Ishikawa (cell line): ENCODE results near the gene SETSIP.

Experiments
- CEBPB ChIP-seq: IDR thresholded peaks from 2 replicates; pipeline ENCODE4 v1.6.1; 2012
- CREB1 ChIP-seq: IDR thresholded peaks from 2 replicates; pipeline ENCODE4 v1.6.1; 2012; ENCODE audit warnings: low read depth
- EGR1 ChIP-seq: IDR thresholded peaks from 2 replicates; pipeline ENCODE4 v1.6.1; 2012
- EP300 ChIP-seq: IDR thresholded peaks from 2 replicates; pipeline ENCODE4 v1.6.1; 2012; ENCODE audit warnings: borderline replicate concordance
- FOXM1 ChIP-seq: IDR thresholded peaks from 2 replicates; pipeline ENCODE4 v1.6.1; 2012; ENCODE audit warnings: low read depth, borderline replicate concordance
- NFIC ChIP-seq: IDR thresholded peaks from 2 replicates; pipeline ENCODE4 v1.6.1; 2012
- RAD21 ChIP-seq: IDR thresholded peaks from 2 replicates; pipeline ENCODE4 v1.6.1; 2012; ENCODE audit warnings: low read depth
- TAF1 ChIP-seq: IDR thresholded peaks from 2 replicates; pipeline ENCODE4 v1.6.1; 2012; ENCODE audit warnings: low read depth, mild to moderate bottlenecking
- TCF12 ChIP-seq: IDR thresholded peaks from 2 replicates; pipeline ENCODE4 v1.6.1; 2012; ENCODE audit warnings: low read depth
- TEAD4 ChIP-seq: IDR thresholded peaks from 2 replicates; pipeline ENCODE4 v1.6.1; 2012
- YY1 ChIP-seq: IDR thresholded peaks from 2 replicates; pipeline ENCODE4 v1.6.1; 2012; ENCODE audit warnings: low read depth
- ZBTB7A ChIP-seq: IDR thresholded peaks from 2 replicates; pipeline ENCODE4 v1.6.1; 2012; ENCODE audit warnings: low read depth
- TF ChIP-seq, protein P1 (sequence below): IDR thresholded peaks from 2 replicates; pipeline ENCODE4 v1.6.1; 2012
- TF ChIP-seq, protein P2 (sequence below): IDR thresholded peaks from 2 replicates; pipeline ENCODE4 v1.6.1; 2012; ENCODE audit warnings: low read depth, mild to moderate bottlenecking
- TF ChIP-seq, protein P3 (sequence below): IDR thresholded peaks from 2 replicates; pipeline ENCODE4 v1.6.1; 2012

The SETSIP gene

DNA sequence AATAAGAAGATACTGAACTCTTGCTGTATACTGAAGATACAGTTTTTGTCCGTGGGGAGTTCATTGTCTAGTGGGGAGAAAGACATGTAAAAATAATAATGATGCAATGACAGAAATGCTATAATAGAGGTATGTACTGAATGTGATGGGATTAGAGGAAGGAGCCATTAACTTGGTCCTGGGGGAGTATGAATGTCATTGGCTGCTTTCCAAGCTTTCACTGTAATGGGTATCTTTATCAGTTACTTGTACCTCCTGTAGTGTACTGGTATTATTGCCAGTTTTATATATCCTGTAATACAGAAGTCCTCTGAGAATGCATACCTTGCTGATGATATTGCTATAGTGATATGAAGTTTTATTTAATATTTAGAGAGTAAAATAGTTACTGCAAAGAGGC is 12.3 kb upstream of the SETSIP start:
- TF ChIP-seq TCF12 (no peak), TAF1 (no peak), FOXM1 (no peak), ZBTB7A (no peak), CREB1 (no peak), YY1 (no peak), NFIC (no peak)
- TF ChIP-seq, protein P1, sequence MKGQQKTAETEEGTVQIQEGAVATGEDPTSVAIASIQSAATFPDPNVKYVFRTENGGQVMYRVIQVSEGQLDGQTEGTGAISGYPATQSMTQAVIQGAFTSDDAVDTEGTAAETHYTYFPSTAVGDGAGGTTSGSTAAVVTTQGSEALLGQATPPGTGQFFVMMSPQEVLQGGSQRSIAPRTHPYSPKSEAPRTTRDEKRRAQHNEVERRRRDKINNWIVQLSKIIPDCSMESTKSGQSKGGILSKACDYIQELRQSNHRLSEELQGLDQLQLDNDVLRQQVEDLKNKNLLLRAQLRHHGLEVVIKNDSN, result no peak
- TF ChIP-seq, protein P2, sequence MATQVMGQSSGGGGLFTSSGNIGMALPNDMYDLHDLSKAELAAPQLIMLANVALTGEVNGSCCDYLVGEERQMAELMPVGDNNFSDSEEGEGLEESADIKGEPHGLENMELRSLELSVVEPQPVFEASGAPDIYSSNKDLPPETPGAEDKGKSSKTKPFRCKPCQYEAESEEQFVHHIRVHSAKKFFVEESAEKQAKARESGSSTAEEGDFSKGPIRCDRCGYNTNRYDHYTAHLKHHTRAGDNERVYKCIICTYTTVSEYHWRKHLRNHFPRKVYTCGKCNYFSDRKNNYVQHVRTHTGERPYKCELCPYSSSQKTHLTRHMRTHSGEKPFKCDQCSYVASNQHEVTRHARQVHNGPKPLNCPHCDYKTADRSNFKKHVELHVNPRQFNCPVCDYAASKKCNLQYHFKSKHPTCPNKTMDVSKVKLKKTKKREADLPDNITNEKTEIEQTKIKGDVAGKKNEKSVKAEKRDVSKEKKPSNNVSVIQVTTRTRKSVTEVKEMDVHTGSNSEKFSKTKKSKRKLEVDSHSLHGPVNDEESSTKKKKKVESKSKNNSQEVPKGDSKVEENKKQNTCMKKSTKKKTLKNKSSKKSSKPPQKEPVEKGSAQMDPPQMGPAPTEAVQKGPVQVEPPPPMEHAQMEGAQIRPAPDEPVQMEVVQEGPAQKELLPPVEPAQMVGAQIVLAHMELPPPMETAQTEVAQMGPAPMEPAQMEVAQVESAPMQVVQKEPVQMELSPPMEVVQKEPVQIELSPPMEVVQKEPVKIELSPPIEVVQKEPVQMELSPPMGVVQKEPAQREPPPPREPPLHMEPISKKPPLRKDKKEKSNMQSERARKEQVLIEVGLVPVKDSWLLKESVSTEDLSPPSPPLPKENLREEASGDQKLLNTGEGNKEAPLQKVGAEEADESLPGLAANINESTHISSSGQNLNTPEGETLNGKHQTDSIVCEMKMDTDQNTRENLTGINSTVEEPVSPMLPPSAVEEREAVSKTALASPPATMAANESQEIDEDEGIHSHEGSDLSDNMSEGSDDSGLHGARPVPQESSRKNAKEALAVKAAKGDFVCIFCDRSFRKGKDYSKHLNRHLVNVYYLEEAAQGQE, result no peak

DNA sequence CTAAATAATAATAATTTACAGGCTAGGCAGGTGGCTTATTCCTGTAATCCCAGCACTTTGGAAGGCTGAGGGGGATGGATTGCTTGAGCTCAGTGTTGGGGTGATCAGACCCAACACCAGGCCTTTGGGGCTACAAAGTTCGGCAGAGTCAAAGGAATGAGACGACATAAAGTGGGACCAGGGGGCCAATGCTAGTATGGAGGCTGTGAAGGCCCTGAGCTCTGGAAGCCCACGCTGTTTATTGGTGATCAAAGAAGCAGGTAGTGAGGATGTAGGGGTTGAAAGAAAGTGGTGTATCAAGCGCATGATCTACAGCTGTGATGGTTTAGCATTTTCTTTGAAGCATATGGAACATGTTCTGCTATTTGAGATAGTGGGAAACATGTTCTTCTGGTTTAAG is 10.5 kb upstream of the SETSIP start:
- no peak for TF ChIP-seq TAF1
- no peak for TF ChIP-seq FOXM1
- no peak for TF ChIP-seq TEAD4
- TF ChIP-seq ZBTB7A, result no peak
- TF ChIP-seq RAD21, result no peak
- TF ChIP-seq EP300, result no peak
- TF ChIP-seq CREB1, result no peak
- no peak for TF ChIP-seq TCF12
- TF ChIP-seq, protein P2, result no peak
- TF ChIP-seq NFIC, result no peak
- TF ChIP-seq, protein P1, result no peak
- TF ChIP-seq, protein P3, sequence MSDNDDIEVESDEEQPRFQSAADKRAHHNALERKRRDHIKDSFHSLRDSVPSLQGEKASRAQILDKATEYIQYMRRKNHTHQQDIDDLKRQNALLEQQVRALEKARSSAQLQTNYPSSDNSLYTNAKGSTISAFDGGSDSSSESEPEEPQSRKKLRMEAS, result no peak
- TF ChIP-seq CEBPB, result no peak

DNA sequence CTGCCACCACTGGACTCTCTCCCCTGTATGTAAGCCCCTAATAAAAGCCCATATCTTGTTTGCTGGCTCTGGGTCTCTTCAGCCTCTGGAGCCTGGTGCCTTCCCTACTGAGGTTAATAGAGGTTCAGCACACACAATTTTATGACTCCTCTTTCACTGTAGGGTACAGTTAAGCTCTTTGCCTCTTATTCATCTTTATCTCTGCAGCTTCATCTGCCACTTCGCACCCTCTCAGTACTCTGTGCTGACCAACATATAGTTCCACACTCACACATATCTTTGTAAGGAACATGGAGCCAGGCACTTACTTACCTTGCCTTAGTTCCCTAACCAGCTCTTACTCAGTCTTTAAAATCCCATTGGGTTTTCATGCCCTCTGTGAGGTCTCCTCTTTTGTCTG is 9.4 kb upstream of the SETSIP start:
- TF ChIP-seq EP300, result no peak
- no peak for TF ChIP-seq RAD21
- TF ChIP-seq ZBTB7A, result no peak
- no peak for TF ChIP-seq TEAD4
- no peak for TF ChIP-seq NFIC
- TF ChIP-seq YY1, result no peak
- TF ChIP-seq, protein P1, result no peak
- no peak for TF ChIP-seq CEBPB
- TF ChIP-seq TAF1, result no peak
- TF ChIP-seq CREB1, result no peak
- TF ChIP-seq, protein P2, result no peak
- TF ChIP-seq FOXM1, result no peak
- TF ChIP-seq, protein P3, result no peak
- TF ChIP-seq TCF12, result no peak
- TF ChIP-seq EGR1, result no peak

DNA sequence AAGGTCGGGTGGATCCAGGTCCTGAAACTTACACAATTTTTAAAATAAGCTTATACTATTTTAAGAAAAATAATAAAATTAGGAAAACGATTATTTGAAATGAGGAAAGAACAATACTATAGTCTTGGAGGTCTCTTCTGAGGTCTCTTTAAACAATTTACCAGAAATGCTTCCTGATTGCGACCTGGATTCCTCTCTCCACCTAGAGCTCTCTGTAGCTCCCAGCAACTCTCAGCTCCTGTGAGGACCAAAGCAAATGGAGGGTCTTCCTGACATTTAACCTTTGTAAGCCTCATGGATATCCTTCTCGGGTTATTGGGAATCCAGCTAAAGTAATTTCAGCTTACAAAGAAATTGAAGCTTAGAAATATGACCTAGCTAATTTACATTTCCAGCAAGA is 5.8 kb upstream of the SETSIP start:
- TF ChIP-seq TAF1, result no peak
- TF ChIP-seq CREB1, result no peak
- TF ChIP-seq, protein P1, result no peak
